Measurements from ENCODE around the gene HOXB8. TPM values are rescaled to one million over a fixed set of nuclear protein-coding genes. Genes with fewer than 3 reads are reported as not detected.

HOXB8 gene
- total and polyA plus RNA-seq, 2 experiments from 2014 or later: 0.31 to 0.57 TPM

GRCh38 chr17:48612456-48612853, 2.6 kb downstream of the HOXB8 start:
- Histone ChIP-seq H3K27me3 (peaks cover 96% of the 10 kb centered on the region), H3K36me3 (replicated peaks; ENCODE audit: insufficient read depth, low read depth) (no peaks in the 10 kb centered on the region), H3K9me2 (replicated peaks; ENCODE audit: insufficient read depth) (no peaks in the 10 kb centered on the region), H3K79me2 (no peaks in the 10 kb centered on the region), H3K4me1 (ENCODE audit: insufficient read depth) (no peaks in the 10 kb centered on the region), H3K4me2 (peak overlapping the region; percentile 78), H3K27ac (peak overlapping the region; percentile 77), H3K9me3 (ENCODE audit: low read depth) (no peaks in the 10 kb centered on the region), H2AFZ (peak overlapping the region; percentile 9), H4K20me1 (ENCODE audit: insufficient read depth, poor library complexity, severe bottlenecking) (no peaks in the 10 kb centered on the region), H3K4me3 (peak overlapping the region; percentile 1)
- DNase-seq (ENCODE audit: low spot score): no peak
- peak; percentile 89 for TF ChIP-seq EZH2 (IDR thresholded peaks at IDR 0.05; ENCODE audit: borderline replicate concordance)
- TF ChIP-seq EZH2phosphoT487 (IDR thresholded peaks at IDR 0.05; ENCODE audit: low read depth, severe bottlenecking, unreplicated experiment): peak; percentile 85
- TF ChIP-seq CTCF (IDR thresholded peaks at IDR 0.05; ENCODE audit: poor library complexity): no peak
- 4% methylated on average over 13 of the region's 15 CpGs for WGBS (ENCODE audit: low lambda C conversion rate, missing lambda C conversion rate)

- no peaks in the 10 kb centered on the region for H3K9me3 ChIP-seq (ENCODE audit: low read depth)
- TF ChIP-seq CTCF (IDR thresholded peaks at IDR 0.05; ENCODE audit: poor library complexity) (no peak), EZH2 (IDR thresholded peaks at IDR 0.05; ENCODE audit: borderline replicate concordance) (peak; percentile 77)
- H3K27me3 ChIP-seq: peaks cover 96% of the 10 kb centered on the region
- peak overlapping the region; percentile 77 for H3K27ac ChIP-seq
- H3K36me3 ChIP-seq (replicated peaks; ENCODE audit: insufficient read depth, low read depth): no peaks in the 10 kb centered on the region
- peak overlapping the region; percentile 1 for H3K4me3 ChIP-seq
- peak overlapping the region; percentile 78 for H3K4me2 ChIP-seq
- H2AFZ ChIP-seq: peak overlapping the region; percentile 9
- H4K20me1 ChIP-seq (ENCODE audit: insufficient read depth, poor library complexity, severe bottlenecking): no peaks in the 10 kb centered on the region
- H3K4me1 ChIP-seq (ENCODE audit: insufficient read depth): no peaks in the 10 kb centered on the region
- no peaks in the 10 kb centered on the region for H3K79me2 ChIP-seq
- H3K9me2 ChIP-seq (replicated peaks; ENCODE audit: insufficient read depth): no peaks in the 10 kb centered on the region
- no peak for DNase-seq (ENCODE audit: low spot score)
- 7% methylated on average over 25 of the region's 36 CpGs for WGBS (ENCODE audit: low lambda C conversion rate, missing lambda C conversion rate)
These were observed 3.2 kb downstream of the HOXB8 start for GRCh38 chr17:48611681-48612455.

- peak overlapping the region; percentile 78 for H3K4me2 ChIP-seq
- no peaks in the 10 kb centered on the region for H3K4me1 ChIP-seq (ENCODE audit: insufficient read depth)
- H4K20me1 ChIP-seq (ENCODE audit: insufficient read depth, poor library complexity, severe bottlenecking): no peaks in the 10 kb centered on the region
- H3K36me3 ChIP-seq (replicated peaks; ENCODE audit: insufficient read depth, low read depth): no peaks in the 10 kb centered on the region
- WGBS (ENCODE audit: low lambda C conversion rate, missing lambda C conversion rate): 10% methylated on average over 22 of the region's 22 CpGs
- DNase-seq (ENCODE audit: low spot score): no peak
- peak overlapping the region; percentile 77 for H3K27ac ChIP-seq
- peak overlapping the region; percentile 28 for H3K4me3 ChIP-seq
- H3K9me3 ChIP-seq (ENCODE audit: low read depth): no peaks in the 10 kb centered on the region
- H3K27me3 ChIP-seq: peaks cover 96% of the 10 kb centered on the region
- peak overlapping the region; percentile 80 for H2AFZ ChIP-seq
- no peaks in the 10 kb centered on the region for H3K79me2 ChIP-seq
- TF ChIP-seq CTCF (IDR thresholded peaks at IDR 0.05; ENCODE audit: poor library complexity) (no peak), EZH2 (IDR thresholded peaks at IDR 0.05; ENCODE audit: borderline replicate concordance) (no peak), EZH2phosphoT487 (IDR thresholded peaks at IDR 0.05; ENCODE audit: low read depth, severe bottlenecking, unreplicated experiment) (no peak)
- H3K9me2 ChIP-seq (replicated peaks; ENCODE audit: insufficient read depth): no peaks in the 10 kb centered on the region
These were observed 3.9 kb downstream of the HOXB8 start for GRCh38 chr17:48611213-48611612.

Measured in hepatocyte (in vitro differentiated cells).